OCI-LY3 (cell line): ENCODE results near the gene RBM33.

Experiments
- H2AFZ ChIP-seq: fragments of 200-600, 300-600 bp; shearing (Covaris generic); 2 replicates; pipeline ENCODE4 v1.6.0; 2014; ENCODE audit warnings: antibody characterized with exemption, low read depth, low read length
- H3K27ac ChIP-seq: fragments of 200-600, 300-600 bp; sonication (generic); 2 replicates; pipeline ENCODE4 v1.5.1; 2014; ENCODE audit warnings: mild to moderate bottlenecking, low read length, moderate library complexity, mixed read lengths
- H3K27me3 ChIP-seq: fragments of 200-600, 300-600 bp; sonication (generic); 2 replicates; pipeline ENCODE4 v1.6.1; 2014; ENCODE audit warnings: low read depth, low read length, mixed read lengths
- H3K36me3 ChIP-seq: fragments of 200-600, 300-600 bp; sonication (generic); replicated peaks from 2 replicates; pipeline ENCODE3; 2014; ENCODE audit warnings: low read depth, low read length, mixed read lengths
- H3K4me1 ChIP-seq: fragments of 300-600, 200-600 bp; sonication (generic); 2 replicates; pipeline ENCODE4 v1.6.1; 2014; ENCODE audit warnings: low read length, mixed read lengths
- H3K4me2 ChIP-seq: fragments of 200-600, 300-600 bp; sonication (generic); 2 replicates; pipeline ENCODE4 v1.6.1; 2014; ENCODE audit warnings: low read length, mixed read lengths
- H3K4me3 ChIP-seq: fragments of 300-600, 200-600 bp; sonication (generic); 2 replicates; pipeline ENCODE4 v1.5.1; 2014; ENCODE audit warnings: antibody characterized with exemption, mild to moderate bottlenecking, low read length, moderate library complexity
- H3K79me2 ChIP-seq: fragments of 300-600, 200-600 bp; shearing (Covaris generic); 2 replicates; pipeline ENCODE4 v1.6.1; 2014; ENCODE audit warnings: mild to moderate bottlenecking, low read length, mixed read lengths
- H3K9ac ChIP-seq: fragments of 300-600, 200-600 bp; shearing (Covaris generic); 2 replicates; pipeline ENCODE4 v1.6.0; 2014; ENCODE audit warnings: mild to moderate bottlenecking, low read length, moderate library complexity
- H3K9me3 ChIP-seq: fragments of 200-600, 300-600 bp; shearing (Covaris generic); 2 replicates; pipeline ENCODE4 v1.6.1; 2014; ENCODE audit warnings: low read length, mixed read lengths; ENCODE audit not compliant: insufficient read depth
- H4K20me1 ChIP-seq: fragments of 200-600, 300-600 bp; sonication (generic); 2 replicates; pipeline ENCODE4 v1.6.1; 2016; ENCODE audit warnings: low read length, mixed read lengths; ENCODE audit not compliant: insufficient read depth
- EZH2phosphoT487 ChIP-seq: fragments of 200-600 bp; shearing (Covaris generic); IDR thresholded peaks from 2 replicates; pipeline ENCODE4 v1.6.1; 2018; ENCODE audit warnings: antibody characterized with exemption, mixed run types, low read depth
- TF ChIP-seq, protein P1 (sequence below): fragments of 200-600, 300-600 bp; sonication (generic); IDR thresholded peaks from 2 replicates; pipeline ENCODE4 v1.5.1; 2014; ENCODE audit warnings: antibody characterized with exemption, low read length, low read depth

Gene RBM33

DNA sequence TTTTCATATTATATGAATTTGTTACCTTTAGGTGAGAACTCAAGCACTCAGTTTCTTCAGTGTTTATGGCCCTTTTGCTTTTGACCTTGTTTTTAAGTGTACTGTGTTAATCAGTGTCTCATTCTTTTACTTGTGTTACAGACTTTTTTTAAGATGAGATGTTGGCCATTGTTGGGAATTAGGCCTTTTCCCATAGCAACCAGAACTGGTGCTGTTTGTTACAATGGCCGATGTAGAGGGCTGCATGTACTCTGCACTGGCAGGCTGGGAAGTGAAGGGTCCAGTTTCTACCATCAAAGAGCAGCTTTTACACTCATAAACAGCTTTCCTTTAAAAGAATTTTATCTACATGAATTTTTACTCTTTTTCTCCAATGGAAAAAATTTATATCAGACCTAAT is 102.7 kb downstream of the RBM33 start:
- H3K27me3 ChIP-seq, result no peaks in the 10 kb centered on the region
- H3K4me1 ChIP-seq, result peaks cover 83% of the 10 kb centered on the region
- H3K4me2 ChIP-seq, result no peak overlapping the region
- H3K9ac ChIP-seq, result no peak overlapping the region
- TF ChIP-seq, protein P1, sequence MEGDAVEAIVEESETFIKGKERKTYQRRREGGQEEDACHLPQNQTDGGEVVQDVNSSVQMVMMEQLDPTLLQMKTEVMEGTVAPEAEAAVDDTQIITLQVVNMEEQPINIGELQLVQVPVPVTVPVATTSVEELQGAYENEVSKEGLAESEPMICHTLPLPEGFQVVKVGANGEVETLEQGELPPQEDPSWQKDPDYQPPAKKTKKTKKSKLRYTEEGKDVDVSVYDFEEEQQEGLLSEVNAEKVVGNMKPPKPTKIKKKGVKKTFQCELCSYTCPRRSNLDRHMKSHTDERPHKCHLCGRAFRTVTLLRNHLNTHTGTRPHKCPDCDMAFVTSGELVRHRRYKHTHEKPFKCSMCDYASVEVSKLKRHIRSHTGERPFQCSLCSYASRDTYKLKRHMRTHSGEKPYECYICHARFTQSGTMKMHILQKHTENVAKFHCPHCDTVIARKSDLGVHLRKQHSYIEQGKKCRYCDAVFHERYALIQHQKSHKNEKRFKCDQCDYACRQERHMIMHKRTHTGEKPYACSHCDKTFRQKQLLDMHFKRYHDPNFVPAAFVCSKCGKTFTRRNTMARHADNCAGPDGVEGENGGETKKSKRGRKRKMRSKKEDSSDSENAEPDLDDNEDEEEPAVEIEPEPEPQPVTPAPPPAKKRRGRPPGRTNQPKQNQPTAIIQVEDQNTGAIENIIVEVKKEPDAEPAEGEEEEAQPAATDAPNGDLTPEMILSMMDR, result no peak
- TF ChIP-seq EZH2phosphoT487, result no peak
- no peak overlapping the region for H3K27ac ChIP-seq
- peaks cover 36% of the 10 kb centered on the region for H4K20me1 ChIP-seq
- H2AFZ ChIP-seq, result no peak overlapping the region
- H3K79me2 ChIP-seq, result peaks cover 51% of the 10 kb centered on the region
- H3K36me3 ChIP-seq, result peaks cover 47% of the 10 kb centered on the region
- H3K4me3 ChIP-seq, result no peak overlapping the region
- no peaks in the 10 kb centered on the region for H3K9me3 ChIP-seq

GRCh38 chr7:155749578-155749977 is 105.1 kb downstream of the RBM33 start:
- H3K36me3 ChIP-seq, result peaks cover 34% of the 10 kb centered on the region
- no peak overlapping the region for H3K4me3 ChIP-seq
- peaks cover 70% of the 10 kb centered on the region for H3K79me2 ChIP-seq
- H3K27ac ChIP-seq, result no peak overlapping the region
- peak overlapping the region; percentile 7; the same call in 1 of the 2 replicates for H3K4me2 ChIP-seq
- no peak overlapping the region for H3K9ac ChIP-seq
- no peaks in the 10 kb centered on the region for H3K9me3 ChIP-seq
- H3K27me3 ChIP-seq, result no peaks in the 10 kb centered on the region
- TF ChIP-seq EZH2phosphoT487, result no peak
- TF ChIP-seq, protein P1, result no peak
- H4K20me1 ChIP-seq, result peaks cover 60% of the 10 kb centered on the region
- peaks cover 83% of the 10 kb centered on the region for H3K4me1 ChIP-seq
- no peak overlapping the region for H2AFZ ChIP-seq

DNA sequence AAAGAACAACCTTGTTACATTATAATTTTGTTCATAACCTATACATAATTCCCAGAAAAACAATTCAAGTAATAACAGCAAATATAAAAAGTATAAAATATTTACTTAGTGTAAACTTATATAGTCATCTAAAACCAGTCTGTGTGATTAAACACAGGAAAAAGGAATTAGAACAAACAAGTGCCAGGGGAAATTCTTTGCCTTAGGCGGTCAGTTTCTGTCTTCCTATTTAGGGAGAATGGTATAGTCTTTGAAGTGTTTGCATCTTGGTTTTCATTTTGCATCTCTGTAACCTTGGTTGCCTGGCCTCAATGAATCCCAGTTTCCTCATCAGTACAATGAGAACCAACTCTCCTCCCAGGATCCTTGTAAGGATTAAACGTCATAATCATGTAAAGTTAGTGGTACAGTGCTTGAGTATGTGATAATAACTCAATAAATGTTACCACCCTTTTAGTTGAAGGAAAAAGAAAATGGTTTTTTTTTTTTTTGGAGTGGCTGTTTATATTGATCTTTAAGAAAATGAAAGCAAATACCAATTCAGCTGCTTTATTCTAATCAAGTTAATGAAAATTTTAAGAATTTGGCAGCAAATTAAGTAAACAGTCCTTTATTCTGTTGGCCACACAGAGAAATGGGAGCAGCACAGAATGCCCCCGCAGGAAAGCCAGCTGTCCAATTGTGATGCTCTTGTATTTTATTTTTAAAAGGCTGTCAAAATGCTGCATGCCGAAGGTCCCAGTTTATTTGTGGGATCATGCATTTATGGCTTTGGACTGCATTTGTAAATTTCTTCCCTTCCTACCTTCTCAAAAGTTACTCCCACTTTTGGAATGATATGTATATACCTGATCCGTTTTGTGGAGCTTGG is 106.0 kb downstream of the RBM33 start:
- H3K36me3 ChIP-seq, result peaks cover 29% of the 10 kb centered on the region
- peaks cover 69% of the 10 kb centered on the region for H4K20me1 ChIP-seq
- TF ChIP-seq EZH2phosphoT487, result no peak
- TF ChIP-seq, protein P1, result no peak
- H2AFZ ChIP-seq, result no peak overlapping the region
- H3K4me2 ChIP-seq, result peak overlapping the region; percentile 9; the same call in 1 of the 2 replicates
- peaks cover 79% of the 10 kb centered on the region for H3K79me2 ChIP-seq
- H3K27me3 ChIP-seq, result no peaks in the 10 kb centered on the region
- peaks cover 83% of the 10 kb centered on the region for H3K4me1 ChIP-seq
- H3K4me3 ChIP-seq, result no peak overlapping the region
- H3K9ac ChIP-seq, result no peak overlapping the region
- no peak overlapping the region for H3K27ac ChIP-seq
- H3K9me3 ChIP-seq, result no peaks in the 10 kb centered on the region

- Histone ChIP-seq H4K20me1 (peaks cover 78% of the 10 kb centered on the region), H3K4me3 (no peak overlapping the region), H3K4me1 (peaks cover 83% of the 10 kb centered on the region), H2AFZ (no peak overlapping the region), H3K79me2 (peaks cover 80% of the 10 kb centered on the region), H3K36me3 (peaks cover 19% of the 10 kb centered on the region), H3K4me2 (peak overlapping the region; percentile 85; the same call in 1 of the 2 replicates), H3K27me3 (no peaks in the 10 kb centered on the region), H3K27ac (no peak overlapping the region), H3K9me3 (no peaks in the 10 kb centered on the region), H3K9ac (no peak overlapping the region)
- TF ChIP-seq EZH2phosphoT487, result no peak
- TF ChIP-seq, protein P1, result no peak
Observed at GRCh38 chr7:155751409-155751808, 106.9 kb downstream of the RBM33 start.
